Left ventricle myocardium inferior (tissue), 1 donor: ENCODE measurements around the gene CHAD. TPM values are rescaled to one million over a fixed set of nuclear protein-coding genes. Genes with fewer than 3 reads are reported as not detected.

Experiments used
- DNase-seq: peaks from one replicate; pipeline ENCODE4 v3.0.0-alpha.2; 2020
- H3K27ac ChIP-seq: fragments of 200-600 bp; replicated peaks from 2 replicates; pipeline ENCODE4 v1.8.0; 2021
- H3K27me3 ChIP-seq: fragments of 200-600 bp; 2 replicates; pipeline ENCODE4 v1.8.0; 2021; ENCODE audit warnings: low read depth
- H3K36me3 ChIP-seq: fragments of 200-600 bp; 2 replicates; pipeline ENCODE4 v1.8.0; 2021
- H3K4me1 ChIP-seq: fragments of 200-600 bp; 2 replicates; pipeline ENCODE4 v1.8.0; 2021
- H3K4me3 ChIP-seq: fragments of 200-600 bp; 2 replicates; pipeline ENCODE4 v1.8.0; 2021; ENCODE audit warnings: mild to moderate bottlenecking, moderate library complexity
- H3K9me3 ChIP-seq: fragments of 200-600 bp; replicated peaks from 2 replicates; pipeline ENCODE4 v1.8.0; 2021
- CTCF ChIP-seq: fragments of 200-600 bp; IDR thresholded peaks from 2 replicates; pipeline ENCODE4 v1.8.0; 2021; ENCODE audit warnings: antibody characterized with exemption, mild to moderate bottlenecking, borderline replicate concordance
- intact Hi-C: fragments of 100-400 bp; cut with micrococcal nuclease; formaldehyde crosslinking; loops from one replicate; pipeline ENCODE4 v1.11.0; 2022
- total RNA-seq: library from RNA; stranded (reverse); fragmentation: NEBNext Ultra II Directional; extraction: Animal tissue kit (Norgen Biotek cat#: 25700); gene quantifications from one replicate; pipeline ENCODE4 v1.2.1, GENCODE V29; 2021
- donor health status: DM: no; HTN: yes; CAD: no; lungs with severe emphysema.

The CHAD gene
- total RNA-seq, 1 donor from 2014 or later = not detected

- Histone ChIP-seq H3K9me3 (no peaks in the 10 kb centered on the region), H3K27me3 (peaks cover 32% of the 10 kb centered on the region), H3K27ac (no peak overlapping the region), H3K4me1 (peaks cover 15% of the 10 kb centered on the region), H3K36me3 (no peaks in the 10 kb centered on the region), H3K4me3 (no peak overlapping the region)
- TF ChIP-seq CTCF = no peak
- intact Hi-C loops = no loop called here
- DNase-seq = no peak
Observed at GRCh38 chr17:50467855-50468303, 801 bp downstream of the CHAD start.

GRCh38 chr17:50467114-50467854, 1.4 kb downstream of the CHAD start:
- H3K9me3 ChIP-seq = no peaks in the 10 kb centered on the region
- DNase-seq = no peak
- intact Hi-C loops = no loop called here
- H3K36me3 ChIP-seq = no peaks in the 10 kb centered on the region
- H3K4me1 ChIP-seq = peaks cover 15% of the 10 kb centered on the region
- no peak for TF ChIP-seq CTCF
- no peak overlapping the region for H3K4me3 ChIP-seq
- H3K27me3 ChIP-seq = peaks cover 32% of the 10 kb centered on the region
- no peak overlapping the region for H3K27ac ChIP-seq

GRCh38 chr17:50466371-50467113, 2.1 kb downstream of the CHAD start:
- H3K4me1 ChIP-seq = peaks cover 15% of the 10 kb centered on the region
- TF ChIP-seq CTCF = no peak
- intact Hi-C loops = no loop called here
- H3K4me3 ChIP-seq = no peak overlapping the region
- H3K27ac ChIP-seq = no peak overlapping the region
- H3K36me3 ChIP-seq = no peaks in the 10 kb centered on the region
- DNase-seq = no peak
- no peaks in the 10 kb centered on the region for H3K9me3 ChIP-seq
- peaks cover 32% of the 10 kb centered on the region for H3K27me3 ChIP-seq

- Histone ChIP-seq H3K4me3 (no peak overlapping the region), H3K4me1 (peaks cover 15% of the 10 kb centered on the region), H3K27me3 (peaks cover 32% of the 10 kb centered on the region), H3K36me3 (no peaks in the 10 kb centered on the region), H3K27ac (no peak overlapping the region), H3K9me3 (no peaks in the 10 kb centered on the region)
- TF ChIP-seq CTCF = no peak
- DNase-seq = no peak
- intact Hi-C loops = no loop called here
Observed at GRCh38 chr17:50465635-50466034, 3.0 kb downstream of the CHAD start.

GRCh38 chr17:50465171-50465570, 3.5 kb downstream of the CHAD start:
- TF ChIP-seq CTCF = no peak
- no peaks in the 10 kb centered on the region for H3K36me3 ChIP-seq
- peaks cover 32% of the 10 kb centered on the region for H3K27me3 ChIP-seq
- H3K4me3 ChIP-seq = no peak overlapping the region
- H3K27ac ChIP-seq = no peak overlapping the region
- H3K9me3 ChIP-seq = no peaks in the 10 kb centered on the region
- intact Hi-C loops = no loop called here
- DNase-seq = no peak
- H3K4me1 ChIP-seq = peaks cover 15% of the 10 kb centered on the region
